Spleen (tissue), 11 donors: Measurements from ENCODE around the gene UBE2QL1. TPM values are rescaled to one million over a fixed set of nuclear protein-coding genes. Genes with fewer than 3 reads are reported as not detected.

ENCODE experiments used
- DNase-seq: peaks from one replicate; pipeline ENCODE4 v3.0.0-alpha.2; 2020
- H3K27ac ChIP-seq, 8 donors: fragments of 200-600 bp; sonication (generic) in 7 of 8; 1 replicate in 4 of 8; 2 replicates in 4 of 8; pipeline versions ENCODE4 v1.5.0 to v1.8.0; 2016 to 2021; ENCODE audit warnings: inconsistent platforms in 4 of 8, mild to moderate bottlenecking in 4 of 8, moderate library complexity in 1 of 8
- H3K27me3 ChIP-seq, 7 donors: fragments of 200-600 bp; sonication (generic) in 6 of 7; replicated peaks in 1 of 7; 1 replicate in 4 of 7; 2 replicates in 3 of 7; pipeline versions ENCODE4 v1.5.0 to v1.8.0; 2016 to 2021; ENCODE audit warnings: inconsistent platforms in 3 of 7, mild to moderate bottlenecking in 1 of 7
- H3K36me3 ChIP-seq, 6 donors: fragments of 200-600 bp; sonication (generic) in 5 of 6; 1 replicate in 4 of 6; 2 replicates in 2 of 6; pipeline versions ENCODE4 v1.5.0 to v1.8.0; 2016 to 2021; ENCODE audit warnings: inconsistent platforms in 2 of 6
- H3K4me1 ChIP-seq, 6 donors: fragments of 200-600 bp; sonication (generic) in 5 of 6; 1 replicate in 3 of 6; 2 replicates in 3 of 6; pipeline versions ENCODE4 v1.5.0 to v1.8.0; 2016 to 2021; ENCODE audit warnings: inconsistent platforms in 3 of 6
- H3K4me3 ChIP-seq, 8 donors: fragments of 200-600 bp; sonication (generic) in 7 of 8; 1 replicate in 4 of 8; 2 replicates in 4 of 8; pipeline versions ENCODE4 v1.5.0 to v1.8.0; 2016 to 2021; ENCODE audit warnings: inconsistent platforms in 4 of 8, mild to moderate bottlenecking in 4 of 8, moderate library complexity in 2 of 8
- H3K9me3 ChIP-seq, 8 donors: fragments of 200-600 bp; sonication (generic) in 7 of 8; 1 replicate in 4 of 8; 2 replicates in 4 of 8; pipeline versions ENCODE4 v1.5.0 to v1.8.0; 2016 to 2021; ENCODE audit warnings: inconsistent platforms in 4 of 8
- CTCF ChIP-seq, 11 experiments: fragments of 200-600 bp in 7 of 11; fragments of 450-650 bp in 4 of 11; sonication (generic) in 4 of 11; IDR thresholded peaks in 8 of 11; conservative IDR thresholded peaks in 3 of 11; 1 replicate in 7 of 11; 2 replicates in 4 of 11; pipeline versions ENCODE4 v1.4.0 to v1.8.0; 2016 to 2021; ENCODE audit warnings: antibody characterized with exemption in 11 of 11, inconsistent platforms in 4 of 11, mild to moderate bottlenecking in 1 of 11
- POLR2A ChIP-seq, 3 donors: fragments of 450-650 bp; IDR thresholded peaks; one replicate each; pipeline ENCODE4 v1.5.1; 2017; ENCODE audit warnings: antibody characterized with exemption in 3 of 3, mild to moderate bottlenecking in 1 of 3
- POLR2AphosphoS5 ChIP-seq, 3 donors: sonication (generic); formaldehyde crosslinking; IDR thresholded peaks; one replicate each; pipeline ENCODE4 v1.5.1; 2017; ENCODE audit warnings: antibody characterized with exemption in 3 of 3
- whole genome bisulfite sequencing, 5 donors: extraction: QIAGEN DNeasy Blood & Tissue Kit in 3 of 5; methylation state at CpG; one replicate each; pipeline versions ENCODE4 v1.1.5 to v1.1.7; 2013 to 2018; 5-methylcytosine and 5-hydroxymethylcytosine counted together
- intact Hi-C: fragments of 100-400 bp; cut with DNase I; formaldehyde crosslinking; loops from one replicate; pipeline ENCODE4 v1.15.0; 2023; ENCODE audit warnings: low total_unique reads
- polyA plus RNA-seq, 3 donors: library from polyadenylated mRNA; stranded (reverse); fragments of 200-250 nt; gene quantifications; one replicate each; pipeline ENCODE4 v1.2.1, GENCODE V29; 2013
- total RNA-seq, 7 donors: library from RNA; depleted of rRNA in 3 of 7; stranded (reverse); fragments of >200 nt in 3 of 7; fragmentation: NEBNext Ultra II Directional in 4 of 7; extraction: Animal tissue kit (Norgen Biotek cat#: 25700) in 4 of 7; gene quantifications; one replicate each; pipeline versions ENCODE4 v1.1.0 to v1.2.1, GENCODE V29; 2016 to 2021
- donor health status: healthy with polysubstance abuse.
- donor health status: DM: no; HTN: no; CAD: no; lungs with moderate emphysema.
- donor health status: DM: no; HTN: no; CAD: no.
- donor health status: Bipolar disorder and iron deficiency.
- donor health status: healthy.
- donor health status: DM: no; HTN: no; CAD: no.
- donor health status: DM: yes; HTN: yes; CAD: no.

Gene UBE2QL1
- total and polyA plus RNA-seq, 10 donors, result 0.03 to 0.77 (median 0.20) TPM; not detected in 1

- no peak overlapping the region for H3K27ac ChIP-seq
- no peak for DNase-seq
- intact Hi-C loops, result no loop called here
- H3K4me1 ChIP-seq, result peaks cover 0 to 7% (median 0%) of the 10 kb centered on the region in 6 donors
- H3K36me3 ChIP-seq, result no peaks in the 10 kb centered on the region
- WGBS, 5 donors, result 79 to 93% (median 83%) methylated on average over 6 of the region's 6 CpGs
- H3K27me3 ChIP-seq, result peaks cover 0 to 13% (median 0%) of the 10 kb centered on the region in 7 donors
- TF ChIP-seq POLR2A (IDR thresholded peaks at IDR 0.05), result no peak
- TF ChIP-seq POLR2AphosphoS5 (IDR thresholded peaks at IDR 0.05), result no peak
- no peak for TF ChIP-seq CTCF (IDR thresholded peaks at IDR 0.05 in 8 of 11, conservative IDR thresholded peaks at IDR 0.05 in 3 of 11)
- peaks cover 0 to 3% (median 0%) of the 10 kb centered on the region in 8 donors for H3K9me3 ChIP-seq
- no peak overlapping the region for H3K4me3 ChIP-seq
Observed at GRCh38 chr5:6476313-6476661, 27.6 kb downstream of the UBE2QL1 start.

- intact Hi-C loops, result no loop called here
- peaks cover 0 to 7% (median 0%) of the 10 kb centered on the region in 6 donors for H3K4me1 ChIP-seq
- 81 to 91% (median 85%) methylated on average over 8 to 11 of the region's 11 CpGs for WGBS, 5 donors
- H3K27me3 ChIP-seq, result peaks cover 0 to 13% (median 0%) of the 10 kb centered on the region in 7 donors
- H3K27ac ChIP-seq, result no peak overlapping the region
- no peak for DNase-seq
- TF ChIP-seq CTCF (IDR thresholded peaks at IDR 0.05 in 8 of 11, conservative IDR thresholded peaks at IDR 0.05 in 3 of 11) (no peak), POLR2AphosphoS5 (IDR thresholded peaks at IDR 0.05) (no peak), POLR2A (IDR thresholded peaks at IDR 0.05) (no peak)
- no peak overlapping the region for H3K4me3 ChIP-seq
- H3K36me3 ChIP-seq, result no peaks in the 10 kb centered on the region
- no peaks in the 10 kb centered on the region for H3K9me3 ChIP-seq
Observed at GRCh38 chr5:6478793-6479192, 30.1 kb downstream of the UBE2QL1 start.

GRCh38 chr5:6480133-6481051 lies 31.7 kb downstream of the UBE2QL1 start:
- DNase-seq, result no peak
- TF ChIP-seq POLR2A (IDR thresholded peaks at IDR 0.05) (no peak), CTCF (IDR thresholded peaks at IDR 0.05 in 8 of 11, conservative IDR thresholded peaks at IDR 0.05 in 3 of 11) (peak in 1 of 11 experiments; percentile 14), POLR2AphosphoS5 (IDR thresholded peaks at IDR 0.05) (no peak)
- 75 to 86% (median 80%) methylated on average over 15 of the region's 15 CpGs for WGBS, 5 donors
- intact Hi-C loops, result no loop called here
- H3K36me3 ChIP-seq, result no peaks in the 10 kb centered on the region
- no peak overlapping the region for H3K4me3 ChIP-seq
- H3K9me3 ChIP-seq, result no peaks in the 10 kb centered on the region
- H3K27ac ChIP-seq, result peak overlapping the region in 1 of 8 donors; percentile 33
- H3K27me3 ChIP-seq, result peaks cover 0 to 7% (median 0%) of the 10 kb centered on the region in 7 donors
- peaks cover 0 to 7% (median 0%) of the 10 kb centered on the region in 6 donors for H3K4me1 ChIP-seq

GRCh38 chr5:6482735-6483134 lies 34.1 kb downstream of the UBE2QL1 start:
- Histone ChIP-seq H3K36me3 (no peaks in the 10 kb centered on the region), H3K4me3 (no peak overlapping the region), H3K27me3 (no peaks in the 10 kb centered on the region), H3K4me1 (peaks cover 0 to 8% (median 3%) of the 10 kb centered on the region in 6 donors), H3K27ac (no peak overlapping the region), H3K9me3 (no peaks in the 10 kb centered on the region)
- intact Hi-C loops, result no loop called here
- no peak for DNase-seq
- WGBS, 5 donors, result 87 to 95% (median 91%) methylated on average over 7 to 11 of the region's 11 CpGs
- TF ChIP-seq POLR2A (IDR thresholded peaks at IDR 0.05) (no peak), CTCF (IDR thresholded peaks at IDR 0.05 in 8 of 11, conservative IDR thresholded peaks at IDR 0.05 in 3 of 11) (no peak), POLR2AphosphoS5 (IDR thresholded peaks at IDR 0.05) (no peak)
